ENCODE data around the gene NDUFA11.

The NDUFA11 gene

GRCh38 chr19:5905114-5905778 is 1.7 kb upstream of the NDUFA11 start:
- DNase-seq: no peak

- DNase-seq: peak; percentile 100
Measured at GRCh38 chr19:5904352-5905113, 943 bp upstream of the NDUFA11 start, which contains the start of gene VMAC. VMAC (plus strand) TSS chr19:5904872; CDS start chr19:5904891, 19 bp downstream.

GRCh38 chr19:5903056-5903623 is 450 bp downstream of the NDUFA11 start:
- DNase-seq: no peak

- no peak for DNase-seq
Measured at GRCh38 chr19:5900976-5901375, 2.6 kb downstream of the NDUFA11 start.

- DNase-seq: no peak
Measured at GRCh38 chr19:5899728-5900526, 3.7 kb downstream of the NDUFA11 start.

GRCh38 chr19:5897189-5897969 is 6.2 kb downstream of the NDUFA11 start:
- DNase-seq: no peak

- DNase-seq: no peak
Measured at GRCh38 chr19:5896365-5897076, 7.1 kb downstream of the NDUFA11 start.

- DNase-seq: no peak
Measured at GRCh38 chr19:5895890-5896289, 7.7 kb downstream of the NDUFA11 start.

- DNase-seq: no peak
Measured at GRCh38 chr19:5895409-5895808, 8.2 kb downstream of the NDUFA11 start.

GRCh38 chr19:5894704-5895349 is 8.8 kb downstream of the NDUFA11 start:
- DNase-seq: no peak

- no peak for DNase-seq
Measured at GRCh38 chr19:5893907-5894703, 9.5 kb downstream of the NDUFA11 start.

- no peak for DNase-seq
Measured at GRCh38 chr19:5893296-5893903, 10.2 kb downstream of the NDUFA11 start.

GRCh38 chr19:5892772-5893275 is 10.8 kb downstream of the NDUFA11 start:
- no peak for DNase-seq

GRCh38 chr19:5891938-5892771 is 11.4 kb downstream of the NDUFA11 start:
- no peak for DNase-seq

GRCh38 chr19:5891572-5891937 is 12.0 kb downstream of the NDUFA11 start:
- DNase-seq: no peak

GRCh38 chr19:5890099-5890498 is 13.5 kb downstream of the NDUFA11 start:
- DNase-seq: no peak

- no peak for DNase-seq
Measured at GRCh38 chr19:5889288-5889971, 14.2 kb downstream of the NDUFA11 start.
